ENCODE results near the gene IMMP2L.

- TF ChIP-seq CTCF (IDR thresholded peaks at IDR 0.05; ENCODE audit: borderline replicate concordance, extremely low read depth, low read length, poor library complexity, severe bottlenecking) (no peak), EZH2 (IDR thresholded peaks at IDR 0.05; ENCODE audit: borderline replicate concordance, low read depth, low read length, severe bottlenecking) (no peak)
Measured at GRCh38 chr7:110760341-110760740, 802.0 kb downstream of the IMMP2L start.
